H9 (cell line): ENCODE results near the gene FKRP. TPM values are rescaled to one million over a fixed set of nuclear protein-coding genes. Genes with fewer than 3 reads are reported as not detected.

Experiments
- DNase-seq: peaks from one replicate; pipeline ENCODE4 v3.0.0-alpha.2; 2017
- H2AFZ ChIP-seq: one replicate; pipeline ENCODE4 v1.6.1; 2013; ENCODE audit warnings: mild to moderate bottlenecking, low read length, control low read depth, moderate library complexity
- H2AK5ac ChIP-seq: 2 replicates; pipeline ENCODE4 v1.6.1; 2013; ENCODE audit warnings: low read length, control low read depth, mixed read lengths; ENCODE audit not compliant: insufficient read length
- H2BK120ac ChIP-seq: one replicate; pipeline ENCODE4 v1.6.1; 2013; ENCODE audit warnings: low read depth, mild to moderate bottlenecking, low read length, control low read depth, inconsistent platforms; ENCODE audit not compliant: poor library complexity, severe bottlenecking
- H2BK12ac ChIP-seq: 2 replicates; pipeline ENCODE4 v1.6.1; 2013; ENCODE audit warnings: low read length, control low read depth, mixed read lengths, low read depth; ENCODE audit not compliant: insufficient read length
- H2BK15ac ChIP-seq: 2 replicates; pipeline ENCODE4 v1.6.1; 2013; ENCODE audit warnings: low read depth, low read length, control low read depth
- H2BK20ac ChIP-seq: one replicate; pipeline ENCODE4 v1.6.1; 2013; ENCODE audit warnings: low read depth, mild to moderate bottlenecking, low read length, control low read depth, inconsistent platforms; ENCODE audit not compliant: poor library complexity, severe bottlenecking
- H2BK5ac ChIP-seq: 2 replicates; pipeline ENCODE4 v1.6.1; 2013; ENCODE audit warnings: low read length, control low read depth, mixed read lengths; ENCODE audit not compliant: insufficient read length
- H3K14ac ChIP-seq: 2 replicates; pipeline ENCODE4 v1.6.1; 2013; ENCODE audit warnings: low read length, control low read depth; ENCODE audit not compliant: insufficient read depth
- H3K18ac ChIP-seq: 2 replicates; pipeline ENCODE4 v1.6.1; 2013; ENCODE audit warnings: low read depth, mild to moderate bottlenecking, mixed read lengths, low read length, control low read depth; ENCODE audit not compliant: insufficient read length
- H3K23ac ChIP-seq: 2 replicates; pipeline ENCODE4 v1.6.1; 2013; ENCODE audit warnings: low read length, control low read depth, mixed read lengths, low read depth; ENCODE audit not compliant: insufficient read length
- H3K23me2 ChIP-seq: 2 replicates; pipeline ENCODE4 v1.6.1; 2013; ENCODE audit warnings: low read depth, mild to moderate bottlenecking, mixed read lengths, low read length, control low read depth; ENCODE audit not compliant: insufficient read length, poor library complexity, severe bottlenecking
- H3K27ac ChIP-seq: 2 replicates; pipeline ENCODE4 v1.5.1; 2013; ENCODE audit warnings: low read length, control low read depth, mixed read lengths, low read depth; ENCODE audit not compliant: insufficient read length
- H3K27me3 ChIP-seq: 2 replicates; pipeline ENCODE4 v1.6.1; 2013; ENCODE audit warnings: low read length, control low read depth, inconsistent platforms; ENCODE audit not compliant: insufficient read depth
- H3K4ac ChIP-seq: 2 replicates; pipeline ENCODE4 v1.6.1; 2013; ENCODE audit warnings: low read depth, mild to moderate bottlenecking, control low read depth, inconsistent platforms, low read length, moderate library complexity
- H3K4me1 ChIP-seq: 2 replicates; pipeline ENCODE4 v1.6.1; 2013; ENCODE audit warnings: low read length, control low read depth, inconsistent platforms; ENCODE audit not compliant: insufficient read depth
- H3K4me2 ChIP-seq: 2 replicates; pipeline ENCODE4 v1.6.1; 2013; ENCODE audit warnings: low read length, control low read depth, mixed read lengths; ENCODE audit not compliant: insufficient read length, insufficient read depth
- H3K56ac ChIP-seq: 2 replicates; pipeline ENCODE4 v1.6.1; 2013; ENCODE audit warnings: low read depth, mild to moderate bottlenecking, mixed read lengths, low read length, control low read depth; ENCODE audit not compliant: insufficient read length
- H3K79me1 ChIP-seq: 2 replicates; pipeline ENCODE4 v1.6.1; 2013; ENCODE audit warnings: low read depth, mild to moderate bottlenecking, moderate library complexity, low read length, control low read depth, inconsistent platforms; ENCODE audit not compliant: insufficient read depth, poor library complexity, severe bottlenecking
- H3K79me2 ChIP-seq: 2 replicates; pipeline ENCODE4 v1.6.1; 2013; ENCODE audit warnings: low read length, control low read depth, inconsistent platforms; ENCODE audit not compliant: insufficient read depth
- H3K9ac ChIP-seq: 2 replicates; pipeline ENCODE4 v1.6.1; 2013; ENCODE audit warnings: low read length, control low read depth, mixed read lengths; ENCODE audit not compliant: insufficient read length; ENCODE audit errors: extremely low read depth
- H3K9me3 ChIP-seq: one replicate; pipeline ENCODE4 v1.6.1; 2013; ENCODE audit warnings: low read depth, low read length, inconsistent platforms; ENCODE audit not compliant: control insufficient read depth
- H3T11ph ChIP-seq: one replicate; pipeline ENCODE4 v1.6.1; 2013; ENCODE audit warnings: mild to moderate bottlenecking, low read length, control low read depth, inconsistent platforms
- H4K20me1 ChIP-seq: one replicate; pipeline ENCODE4 v1.6.1; 2013; ENCODE audit not compliant: control insufficient read depth, insufficient read length, insufficient read depth
- H4K5ac ChIP-seq: 2 replicates; pipeline ENCODE4 v1.6.1; 2013; ENCODE audit warnings: low read depth, mild to moderate bottlenecking, mixed read lengths, low read length, control low read depth; ENCODE audit not compliant: insufficient read length
- H4K8ac ChIP-seq: replicated peaks from 2 replicates; pipeline ENCODE4 v1.6.1; 2013; ENCODE audit warnings: low read length, control low read depth, mixed read lengths, low read depth; ENCODE audit not compliant: insufficient read length
- H4K91ac ChIP-seq: 2 replicates; pipeline ENCODE4 v1.6.1; 2013; ENCODE audit warnings: low read depth, mild to moderate bottlenecking, moderate library complexity, mixed read lengths, low read length, control low read depth; ENCODE audit not compliant: insufficient read length
- H3K27ac Mint-ChIP-seq, 3 experiments: 2 replicates in 2 of 3; 3 replicates in 1 of 3; pipeline ENCODE4 v1.8.0; 2020 to 2021; ENCODE audit warnings: mixed read lengths in 3 of 3, mild to moderate bottlenecking in 1 of 3, moderate library complexity in 1 of 3
- H3K27me3 Mint-ChIP-seq: 2 replicates; pipeline ENCODE4 v1.8.0; 2021; ENCODE audit warnings: low read depth, mild to moderate bottlenecking, moderate library complexity, mixed read lengths
- H3K36me3 Mint-ChIP-seq, 3 experiments: 2 replicates in 2 of 3; 3 replicates in 1 of 3; pipeline ENCODE4 v1.8.0; 2020 to 2021; ENCODE audit warnings: low read depth in 3 of 3, mixed read lengths in 3 of 3; ENCODE audit not compliant: insufficient read depth in 1 of 3
- H3K4me1 Mint-ChIP-seq, 2 experiments: 2 replicates each; pipeline ENCODE4 v1.8.0; 2020; ENCODE audit warnings: mixed read lengths in 2 of 2
- H3K4me3 Mint-ChIP-seq, 2 experiments: 2 replicates in 1 of 2; 3 replicates in 1 of 2; pipeline ENCODE4 v1.8.0; 2020 to 2021; ENCODE audit warnings: mild to moderate bottlenecking in 2 of 2, mixed read lengths in 2 of 2, moderate library complexity in 1 of 2
- H3K9me3 Mint-ChIP-seq, 2 experiments: 2 replicates in 1 of 2; 3 replicates in 1 of 2; pipeline ENCODE4 v1.8.0; 2020; ENCODE audit warnings: mild to moderate bottlenecking in 2 of 2, mixed read lengths in 2 of 2, moderate library complexity in 1 of 2
- WGBS: extraction: QIAGEN DNeasy Blood & Tissue Kit; methylation state at CpG from one replicate; pipeline ENCODE4 v1.1.7; 2013; ENCODE audit warnings: missing lambda C conversion rate, low lambda C conversion rate, mixed read lengths; ENCODE audit not compliant: insufficient read length; ENCODE audit errors: extremely low coverage; 5-methylcytosine and 5-hydroxymethylcytosine counted together
- total RNA-seq: library from RNA; stranded (reverse); gene quantifications from 2 replicates; pipeline ENCODE4 v1.2.1, GENCODE V29; 2021
- TF ChIP-seq, protein P1 (sequence below): fragments of 200-600 bp; sonication (generic); conservative IDR thresholded peaks from 3 replicates; pipeline ENCODE4 v1.8.0; 2021; ENCODE audit warnings: antibody characterized with exemption, mild to moderate bottlenecking

FKRP gene
- total RNA-seq, 1 experiment from 2014 or later: 42.2 TPM

DNA sequence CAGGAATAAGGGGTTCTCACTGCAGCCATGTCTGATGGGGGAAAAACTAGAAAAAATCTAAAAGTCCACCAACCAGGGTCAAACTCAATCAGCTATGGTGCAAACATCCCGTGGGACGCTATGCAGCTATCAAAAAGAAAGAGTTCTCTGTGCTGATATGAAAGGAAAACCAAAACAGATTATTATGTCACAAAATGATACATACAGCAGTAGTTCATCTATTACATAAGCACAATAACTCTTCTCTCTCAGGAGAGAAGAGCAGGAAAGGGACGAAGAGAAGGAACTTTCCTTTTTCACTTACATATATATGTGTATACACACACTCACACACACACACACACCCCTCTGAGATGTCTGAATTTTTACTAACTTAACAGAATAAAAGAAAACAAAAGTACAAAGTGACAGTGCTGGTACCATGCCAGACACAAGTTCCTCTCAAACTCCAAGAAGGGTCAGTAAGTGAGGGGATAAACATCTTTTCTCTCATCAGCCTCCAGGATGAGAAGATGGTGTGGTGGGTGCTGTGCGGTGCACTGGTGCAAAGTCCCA lies 2.9 kb upstream of the FKRP start:
- H3K27ac Mint-ChIP-seq: no peak overlapping the region
- no peak overlapping the region for H3K14ac ChIP-seq
- H3K4me3 Mint-ChIP-seq: peak overlapping the region in 1 of 2 experiments; percentile 13; a peak in 1 of 5 replicates
- H3K9me3 Mint-ChIP-seq: no peaks in the 10 kb centered on the region
- no peaks in the 10 kb centered on the region for H3K27me3 ChIP-seq
- no peak overlapping the region for H3K18ac ChIP-seq
- no peak overlapping the region for H2BK5ac ChIP-seq
- H3K9me3 ChIP-seq: no peaks in the 10 kb centered on the region
- H4K91ac ChIP-seq: no peak overlapping the region
- WGBS: no CpG with 5 or more reads among the region's 4 CpGs
- TF ChIP-seq, protein P1, sequence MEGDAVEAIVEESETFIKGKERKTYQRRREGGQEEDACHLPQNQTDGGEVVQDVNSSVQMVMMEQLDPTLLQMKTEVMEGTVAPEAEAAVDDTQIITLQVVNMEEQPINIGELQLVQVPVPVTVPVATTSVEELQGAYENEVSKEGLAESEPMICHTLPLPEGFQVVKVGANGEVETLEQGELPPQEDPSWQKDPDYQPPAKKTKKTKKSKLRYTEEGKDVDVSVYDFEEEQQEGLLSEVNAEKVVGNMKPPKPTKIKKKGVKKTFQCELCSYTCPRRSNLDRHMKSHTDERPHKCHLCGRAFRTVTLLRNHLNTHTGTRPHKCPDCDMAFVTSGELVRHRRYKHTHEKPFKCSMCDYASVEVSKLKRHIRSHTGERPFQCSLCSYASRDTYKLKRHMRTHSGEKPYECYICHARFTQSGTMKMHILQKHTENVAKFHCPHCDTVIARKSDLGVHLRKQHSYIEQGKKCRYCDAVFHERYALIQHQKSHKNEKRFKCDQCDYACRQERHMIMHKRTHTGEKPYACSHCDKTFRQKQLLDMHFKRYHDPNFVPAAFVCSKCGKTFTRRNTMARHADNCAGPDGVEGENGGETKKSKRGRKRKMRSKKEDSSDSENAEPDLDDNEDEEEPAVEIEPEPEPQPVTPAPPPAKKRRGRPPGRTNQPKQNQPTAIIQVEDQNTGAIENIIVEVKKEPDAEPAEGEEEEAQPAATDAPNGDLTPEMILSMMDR: no peak
- H2BK15ac ChIP-seq: no peak overlapping the region
- no peak overlapping the region for H2BK20ac ChIP-seq
- no peaks in the 10 kb centered on the region; the same call in 1 of the 2 replicates for H3K27me3 Mint-ChIP-seq
- peaks cover 3% of the 10 kb centered on the region; the same call in 1 of the 2 replicates for H3K4me1 ChIP-seq
- peaks cover 3% of the 10 kb centered on the region for H3K79me1 ChIP-seq
- no peak overlapping the region for H3K23ac ChIP-seq
- H3K36me3 Mint-ChIP-seq: peaks cover 10 to 47% (median 33%) of the 10 kb centered on the region in 3 experiments; a peak in 6 of 7 replicates
- H3K4me2 ChIP-seq: no peak overlapping the region
- peaks cover 12% of the 10 kb centered on the region for H3K23me2 ChIP-seq
- H3K4me1 Mint-ChIP-seq: peaks cover 41 to 52% of the 10 kb centered on the region in 2 experiments
- H2AK5ac ChIP-seq: no peak overlapping the region
- H3K27ac ChIP-seq: no peak overlapping the region
- no peak overlapping the region for H3T11ph ChIP-seq
- H4K5ac ChIP-seq: no peak overlapping the region
- H4K8ac ChIP-seq: no peak overlapping the region
- no peak overlapping the region for H2BK12ac ChIP-seq
- H3K9ac ChIP-seq: no peak overlapping the region
- H4K20me1 ChIP-seq: no peaks in the 10 kb centered on the region
- H2AFZ ChIP-seq: no peak overlapping the region
- H2BK120ac ChIP-seq: no peak overlapping the region
- H3K4ac ChIP-seq: no peak overlapping the region
- H3K79me2 ChIP-seq: peaks cover 50% of the 10 kb centered on the region
- DNase-seq: no peak
- no peak overlapping the region for H3K56ac ChIP-seq
